Tibial nerve (tissue), 3 donors: ENCODE measurements around the gene NKD2.

Experiments used
- CTCF ChIP-seq, 5 experiments: fragments of 200-600 bp in 3 of 5; fragments of 450-650 bp in 2 of 5; sonication (generic) in 3 of 5; IDR thresholded peaks; one replicate each; pipeline ENCODE4 v1.5.1; 2016 to 2019; ENCODE audit warnings: antibody characterized with exemption in 5 of 5, mild to moderate bottlenecking in 3 of 5, moderate library complexity in 2 of 5
- POLR2A ChIP-seq, 2 donors: fragments of 450-650 bp; IDR thresholded peaks; one replicate each; pipeline ENCODE4 v1.6.1; 2017; ENCODE audit warnings: antibody characterized with exemption in 2 of 2, mild to moderate bottlenecking in 2 of 2, moderate library complexity in 2 of 2

GRCh38 chr5:965604-966344 is 42.8 kb upstream of the NKD2 start:
- no peak for TF ChIP-seq CTCF (IDR thresholded peaks at IDR 0.05)
- TF ChIP-seq POLR2A (IDR thresholded peaks at IDR 0.05) = no peak
